Spleen (tissue), 7 donors: ENCODE measurements around the gene OSBPL10.

ENCODE experiments used
- CTCF ChIP-seq, 11 experiments: fragments of 200-600 bp in 7 of 11; fragments of 450-650 bp in 4 of 11; sonication (generic) in 4 of 11; IDR thresholded peaks in 8 of 11; conservative IDR thresholded peaks in 3 of 11; 1 replicate in 7 of 11; 2 replicates in 4 of 11; pipeline versions ENCODE4 v1.4.0 to v1.8.0; 2016 to 2021; ENCODE audit warnings: antibody characterized with exemption in 11 of 11, inconsistent platforms in 4 of 11, mild to moderate bottlenecking in 1 of 11
- POLR2A ChIP-seq, 3 donors: fragments of 450-650 bp; IDR thresholded peaks; one replicate each; pipeline ENCODE4 v1.5.1; 2017; ENCODE audit warnings: antibody characterized with exemption in 3 of 3, mild to moderate bottlenecking in 1 of 3
- POLR2AphosphoS5 ChIP-seq, 3 donors: sonication (generic); formaldehyde crosslinking; IDR thresholded peaks; one replicate each; pipeline ENCODE4 v1.5.1; 2017; ENCODE audit warnings: antibody characterized with exemption in 3 of 3
- donor health status: DM: no; HTN: no; CAD: no; lungs with moderate emphysema.
- donor health status: DM: no; HTN: no; CAD: no.
- donor health status: DM: no; HTN: no; CAD: no.

- TF ChIP-seq CTCF (IDR thresholded peaks at IDR 0.05 in 8 of 11, conservative IDR thresholded peaks at IDR 0.05 in 3 of 11), result no peak
- TF ChIP-seq POLR2AphosphoS5 (IDR thresholded peaks at IDR 0.05), result no peak
- TF ChIP-seq POLR2A (IDR thresholded peaks at IDR 0.05), result no peak
Observed at GRCh38 chr3:31707286-31707685, 273.8 kb downstream of the OSBPL10 start.
